Pulmonary artery endothelial cell (primary cell): ENCODE results near the gene HK1. TPM values are rescaled to one million over a fixed set of nuclear protein-coding genes. Genes with fewer than 3 reads are reported as not detected.
"Not testable (repeated sequence)": the region's sequence is repeated elsewhere in the genome, so short reads cannot be mapped to it uniquely, and the experiment has no call there.

Source experiments
- DNase-seq: peaks from one replicate; pipeline ENCODE4 v3.0.0-alpha.2; 2011; ENCODE audit warnings: low read depth, low spot score
- total RNA-seq: library from RNA; depleted of rRNA; stranded (reverse); fragments of >200 nt; gene quantifications from 2 replicates; pipeline ENCODE4 v1.2.3, GENCODE V29; 2014

Gene HK1
- total RNA-seq, 1 donor from 2014 or later, result 157 TPM

GRCh38 chr10:69446650-69447151, 168.4 kb downstream of the HK1 start:
- peak; percentile 95 for DNase-seq

GRCh38 chr10:69449841-69450240, 171.5 kb downstream of the HK1 start:
- DNase-seq, result no peak

- not testable (repeated sequence) for DNase-seq
Observed at GRCh38 chr10:69450395-69450794, 172.1 kb downstream of the HK1 start.

- no peak for DNase-seq
Observed at GRCh38 chr10:69451209-69451783, 173.0 kb downstream of the HK1 start, which contains the start of gene TSPAN15. TSPAN15 (plus strand) TSS chr10:69451465; CDS start chr10:69451595, 130 bp downstream.

Other genes with a start within 250 kb of the HK1 start
- 1,537 and 1,720 TPM in 2 replicates for gene SRGN, start 190.4 kb upstream of the HK1 start, total RNA-seq
- 39.1 and 44.4 TPM in 2 replicates for gene VPS26A, start 154.3 kb upstream of the HK1 start, total RNA-seq
- 25.1 and 31.1 TPM in 2 replicates for gene SUPV3L1, start 98.3 kb upstream of the HK1 start, total RNA-seq
- 0.07 TPM in 1 of 2 replicates, not detected in the other for gene HKDC1, start 58.2 kb upstream of the HK1 start, total RNA-seq
- 0.07 TPM in 2 replicates for gene TACR2, start 138.4 kb downstream of the HK1 start, total RNA-seq
- 21.0 and 129 TPM in 2 replicates for gene TSPAN15, start 173.0 kb downstream of the HK1 start, total RNA-seq